HUDEP-2 (cell line): ENCODE measurements around the gene HSPA4L.

Experiments
- DNase-seq, 76 experiments: peaks; one replicate each; lab custom pipeline; 2025; ENCODE audit not compliant: unreplicated experiment in 76 of 76; lab: John Stamatoyannopoulos, UW

Gene HSPA4L

GRCh38 chr4:127783026-127783769 is 1.1 kb downstream of the HSPA4L start:
- peak in 60 of 76 experiments; percentile 1 to 70 (median 34) for DNase-seq

GRCh38 chr4:127783955-127784770 is 2.0 kb downstream of the HSPA4L start:
- DNase-seq, result peak in 1 of 76 experiments; percentile 4

- DNase-seq, result peak in 6 of 76 experiments; percentile 2 to 26 (median 11)
Observed at GRCh38 chr4:127788517-127788916, 6.4 kb downstream of the HSPA4L start.

GRCh38 chr4:127791391-127791790 is 9.3 kb downstream of the HSPA4L start:
- DNase-seq, result no peak

GRCh38 chr4:127793528-127793927 is 11.4 kb downstream of the HSPA4L start:
- DNase-seq, result no peak

- DNase-seq, result no peak
Observed at GRCh38 chr4:127799711-127800110, 17.6 kb downstream of the HSPA4L start.

GRCh38 chr4:127809173-127809800 is 27.2 kb downstream of the HSPA4L start:
- DNase-seq, result no peak

GRCh38 chr4:127810551-127810950 is 28.4 kb downstream of the HSPA4L start:
- DNase-seq, result no peak

- DNase-seq, result no peak
Observed at GRCh38 chr4:127822430-127822829, 40.3 kb downstream of the HSPA4L start.

GRCh38 chr4:127828121-127828520 is 46.0 kb downstream of the HSPA4L start:
- DNase-seq, result no peak

GRCh38 chr4:127829014-127829413 is 46.9 kb downstream of the HSPA4L start:
- DNase-seq, result no peak

- DNase-seq, result no peak
Observed at GRCh38 chr4:127832585-127832984, 50.5 kb downstream of the HSPA4L start.

GRCh38 chr4:127843704-127844600 is 61.8 kb downstream of the HSPA4L start:
- peak in 1 of 76 experiments; percentile 5 for DNase-seq

- peak in 55 of 76 experiments; percentile 1 to 64 (median 24) for DNase-seq
Observed at GRCh38 chr4:127844601-127845116, 62.5 kb downstream of the HSPA4L start.

GRCh38 chr4:127846061-127846460 is 63.9 kb downstream of the HSPA4L start:
- peak in 30 of 76 experiments; percentile 0 to 68 (median 18) for DNase-seq

GRCh38 chr4:127846765-127847164 is 64.6 kb downstream of the HSPA4L start:
- DNase-seq, result no peak

GRCh38 chr4:127849505-127850234 is 67.5 kb downstream of the HSPA4L start:
- DNase-seq, result no peak

- no peak for DNase-seq
Observed at GRCh38 chr4:127852661-127853060, 70.5 kb downstream of the HSPA4L start.

- DNase-seq, result peak in 9 of 76 experiments; percentile 2 to 29 (median 8)
Observed at GRCh38 chr4:127856196-127856812, 74.2 kb downstream of the HSPA4L start.
